C4-2B (cell line): ENCODE results near the gene AKAP8L.

Source experiments
- CTCF ChIP-seq: fragments of 450-650 bp; conservative IDR thresholded peaks from 2 replicates; pipeline ENCODE4 v1.5.1; 2017; ENCODE audit warnings: mild to moderate bottlenecking
- ZFX ChIP-seq: fragments of 450-650 bp; IDR thresholded peaks from 2 replicates; pipeline ENCODE4 v1.6.1; 2017

DNA sequence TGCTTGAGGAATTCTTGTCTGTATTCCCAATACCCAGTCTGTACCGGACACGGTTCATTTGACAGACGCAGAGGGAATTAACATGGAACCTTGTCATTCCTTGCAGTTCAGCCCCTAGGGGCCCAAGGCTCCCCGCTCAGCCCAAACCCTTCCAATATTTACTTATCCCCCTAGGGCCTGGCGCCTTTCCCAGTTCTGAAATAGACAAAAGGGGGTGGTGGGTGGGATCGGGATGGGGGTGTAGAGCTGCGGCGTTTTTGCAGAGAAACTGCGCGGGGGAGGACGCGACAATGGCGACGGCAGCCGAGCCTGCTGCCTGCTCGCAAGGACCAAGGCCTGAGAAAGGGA lies 583 bp downstream of the AKAP8L start:
- TF ChIP-seq CTCF (no peak), ZFX (no peak)
